Cardiac muscle cell (in vitro differentiated cells and primary cell): Measurements from ENCODE around the gene PARP11. TPM values are rescaled to one million over a fixed set of nuclear protein-coding genes. Genes with fewer than 3 reads are reported as not detected.

Experiments used
- DNase-seq, 2 donors: peaks; one replicate each; pipeline versions ENCODE4 v3.0.0 to v3.0.0-alpha.2; 2010 to 2017; ENCODE audit warnings: low read depth in 1 of 2, low spot score in 1 of 2
- H3K27ac ChIP-seq: fragments of 200-600 bp; sonication (generic); 2 replicates; pipeline ENCODE4 v1.5.1; 2016
- H3K27me3 ChIP-seq: fragments of 200-600 bp; sonication (generic); 2 replicates; pipeline ENCODE4 v1.6.0; 2016; ENCODE audit warnings: control low read depth
- H3K36me3 ChIP-seq: fragments of 200-600 bp; sonication (generic); 2 replicates; pipeline ENCODE4 v1.5.1; 2016; ENCODE audit warnings: control low read depth
- H3K4me1 ChIP-seq: fragments of 200-600 bp; sonication (generic); 2 replicates; pipeline ENCODE4 v1.8.1; 2017; ENCODE audit warnings: low read depth, mild to moderate bottlenecking, mixed run types
- H3K4me3 ChIP-seq: fragments of 200-600 bp; sonication (generic); 2 replicates; pipeline ENCODE4 v1.5.1; 2016; ENCODE audit warnings: mild to moderate bottlenecking
- H3K9me3 ChIP-seq: fragments of 200-600 bp; sonication (generic); 2 replicates; pipeline ENCODE4 v1.5.1; 2017; ENCODE audit warnings: low read depth, mild to moderate bottlenecking, control low read depth
- polyA plus RNA-seq: library from polyadenylated mRNA; unstranded; fragments of >200 nt; fragmentation: Nextera tagmentation; extraction: Ambion mirVana; gene quantifications from 2 replicates; pipeline ENCODE4 v1.2.1, GENCODE V29; 2016
- total RNA-seq: library from RNA; depleted of rRNA; stranded (reverse); fragments of >200 nt; gene quantifications from 2 replicates; pipeline ENCODE4 v1.2.3, GENCODE V29; 2016
- TF ChIP-seq, protein P1 (sequence below): IDR thresholded peaks from 2 replicates; pipeline ENCODE4 v1.5.1; 2012; ENCODE audit warnings: low read depth, mild to moderate bottlenecking, low read length

The PARP11 gene
- total and polyA plus RNA-seq, 2 experiments from 2014 or later = 2.5 to 5.7 TPM

DNA sequence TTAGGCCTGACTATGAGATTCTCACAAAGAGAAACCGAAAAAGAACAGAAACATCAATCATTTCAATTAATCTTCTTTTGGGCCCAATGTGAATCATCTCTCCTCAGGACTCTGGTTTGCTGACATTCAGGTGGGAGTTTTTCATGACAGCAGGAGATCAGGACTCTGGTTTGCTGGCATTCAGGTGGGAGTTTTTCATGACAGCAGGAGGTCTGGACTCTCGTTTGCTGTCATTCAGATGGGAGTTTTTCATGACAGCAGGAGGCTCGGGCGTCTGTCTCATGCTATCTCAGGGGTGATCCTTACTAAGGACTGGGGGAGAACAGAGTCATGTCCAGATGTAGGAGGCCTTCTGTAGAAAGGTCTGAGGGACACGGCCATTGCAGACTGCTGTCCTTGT lies 40.1 kb upstream of the PARP11 start:
- TF ChIP-seq, protein P1, sequence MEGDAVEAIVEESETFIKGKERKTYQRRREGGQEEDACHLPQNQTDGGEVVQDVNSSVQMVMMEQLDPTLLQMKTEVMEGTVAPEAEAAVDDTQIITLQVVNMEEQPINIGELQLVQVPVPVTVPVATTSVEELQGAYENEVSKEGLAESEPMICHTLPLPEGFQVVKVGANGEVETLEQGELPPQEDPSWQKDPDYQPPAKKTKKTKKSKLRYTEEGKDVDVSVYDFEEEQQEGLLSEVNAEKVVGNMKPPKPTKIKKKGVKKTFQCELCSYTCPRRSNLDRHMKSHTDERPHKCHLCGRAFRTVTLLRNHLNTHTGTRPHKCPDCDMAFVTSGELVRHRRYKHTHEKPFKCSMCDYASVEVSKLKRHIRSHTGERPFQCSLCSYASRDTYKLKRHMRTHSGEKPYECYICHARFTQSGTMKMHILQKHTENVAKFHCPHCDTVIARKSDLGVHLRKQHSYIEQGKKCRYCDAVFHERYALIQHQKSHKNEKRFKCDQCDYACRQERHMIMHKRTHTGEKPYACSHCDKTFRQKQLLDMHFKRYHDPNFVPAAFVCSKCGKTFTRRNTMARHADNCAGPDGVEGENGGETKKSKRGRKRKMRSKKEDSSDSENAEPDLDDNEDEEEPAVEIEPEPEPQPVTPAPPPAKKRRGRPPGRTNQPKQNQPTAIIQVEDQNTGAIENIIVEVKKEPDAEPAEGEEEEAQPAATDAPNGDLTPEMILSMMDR = no peak
- Histone ChIP-seq H3K36me3 (no peaks in the 10 kb centered on the region), H3K9me3 (no peaks in the 10 kb centered on the region), H3K4me1 (no peaks in the 10 kb centered on the region), H3K27me3 (no peaks in the 10 kb centered on the region), H3K4me3 (no peak overlapping the region), H3K27ac (no peak overlapping the region)
- no peak for DNase-seq

DNA sequence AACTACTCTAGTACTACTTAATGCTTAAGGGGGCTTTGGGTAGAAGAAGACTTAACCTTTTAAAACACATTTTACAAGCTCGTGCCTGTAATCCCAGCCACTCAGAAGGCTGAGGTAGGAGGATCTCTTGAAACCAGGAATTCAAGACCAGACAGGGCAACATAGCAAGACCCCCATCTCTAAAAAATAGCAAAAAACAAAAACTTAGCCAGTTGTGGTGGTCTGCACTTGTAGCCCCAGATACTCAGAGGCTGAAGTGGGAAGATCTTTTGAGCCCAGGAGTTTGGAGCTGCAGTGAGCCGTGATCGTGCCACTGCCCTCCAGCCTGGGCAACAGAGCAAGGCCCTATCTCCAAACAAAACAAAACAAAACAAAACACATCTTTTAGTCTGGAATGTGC lies 39.7 kb upstream of the PARP11 start:
- H3K4me1 ChIP-seq = no peaks in the 10 kb centered on the region
- no peak overlapping the region for H3K27ac ChIP-seq
- TF ChIP-seq, protein P1 = no peak
- H3K27me3 ChIP-seq = no peaks in the 10 kb centered on the region
- no peak overlapping the region for H3K4me3 ChIP-seq
- no peak for DNase-seq
- H3K36me3 ChIP-seq = no peaks in the 10 kb centered on the region
- H3K9me3 ChIP-seq = no peaks in the 10 kb centered on the region

DNA sequence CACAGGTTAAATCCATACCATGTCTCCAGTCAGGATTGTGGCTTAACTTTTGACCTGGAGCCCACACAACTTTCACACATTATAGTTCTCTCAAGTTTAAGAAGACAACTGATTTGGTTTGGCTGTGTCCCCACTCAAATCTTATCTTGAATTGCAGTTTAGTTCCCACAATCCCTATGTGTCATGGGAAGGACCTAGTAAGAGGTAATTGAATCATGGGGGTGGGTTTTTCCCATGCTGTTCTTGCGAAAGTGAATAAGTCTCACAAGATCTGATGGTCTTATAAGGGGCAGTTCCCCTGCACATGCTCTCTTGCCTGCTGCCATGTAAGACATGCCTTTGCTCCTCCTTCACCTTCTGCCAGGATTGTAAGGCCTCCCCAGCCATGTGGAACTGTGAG lies 38.2 kb upstream of the PARP11 start:
- Histone ChIP-seq H3K27me3 (no peaks in the 10 kb centered on the region), H3K27ac (no peak overlapping the region), H3K4me3 (no peak overlapping the region), H3K9me3 (no peaks in the 10 kb centered on the region), H3K4me1 (no peaks in the 10 kb centered on the region), H3K36me3 (no peaks in the 10 kb centered on the region)
- TF ChIP-seq, protein P1 = no peak
- DNase-seq = no peak

DNA sequence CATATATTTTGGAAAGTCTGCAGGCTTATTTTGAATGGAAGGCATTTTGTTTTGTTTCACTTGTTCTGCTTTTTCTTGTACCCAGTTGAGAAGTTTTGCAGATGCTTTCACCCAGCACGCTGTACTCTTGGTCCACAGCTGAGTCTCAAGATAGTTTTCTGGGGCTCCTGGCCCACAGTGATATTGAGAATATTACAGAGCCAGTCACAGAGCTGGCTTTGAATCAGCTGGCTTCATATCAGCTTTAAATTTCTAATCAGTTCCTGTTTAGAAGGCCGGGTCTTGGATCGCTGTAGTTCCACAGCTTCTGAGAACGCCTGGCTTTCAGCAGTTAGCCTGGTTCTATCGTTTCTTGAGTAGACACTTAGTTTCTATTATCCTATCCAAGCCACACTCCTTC lies 32.5 kb upstream of the PARP11 start:
- Histone ChIP-seq H3K27me3 (no peaks in the 10 kb centered on the region), H3K4me3 (no peak overlapping the region), H3K27ac (no peak overlapping the region), H3K4me1 (no peaks in the 10 kb centered on the region), H3K9me3 (no peaks in the 10 kb centered on the region), H3K36me3 (no peaks in the 10 kb centered on the region)
- TF ChIP-seq, protein P1 = no peak
- no peak for DNase-seq

DNA sequence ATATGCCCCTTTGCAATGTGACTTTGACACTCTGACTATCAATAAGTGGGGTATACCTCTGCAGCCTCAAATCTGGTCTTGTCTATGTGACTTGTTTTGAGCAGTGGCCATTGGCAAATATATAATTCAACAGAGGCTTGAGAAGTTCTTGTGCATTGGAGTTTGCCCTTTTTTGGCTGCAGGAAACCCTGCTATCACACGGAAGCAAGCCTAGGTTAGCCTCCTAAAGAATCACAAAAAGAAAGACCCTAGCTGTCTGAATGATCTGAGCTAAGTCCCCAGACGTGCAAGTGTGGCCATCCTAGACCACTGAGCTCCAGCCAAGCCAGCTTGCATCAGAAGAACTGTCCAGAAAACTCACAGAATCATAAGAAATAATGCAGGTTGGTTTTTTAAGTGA lies 31.8 kb upstream of the PARP11 start:
- TF ChIP-seq, protein P1 = no peak
- no peak for DNase-seq
- no peaks in the 10 kb centered on the region for H3K36me3 ChIP-seq

DNA sequence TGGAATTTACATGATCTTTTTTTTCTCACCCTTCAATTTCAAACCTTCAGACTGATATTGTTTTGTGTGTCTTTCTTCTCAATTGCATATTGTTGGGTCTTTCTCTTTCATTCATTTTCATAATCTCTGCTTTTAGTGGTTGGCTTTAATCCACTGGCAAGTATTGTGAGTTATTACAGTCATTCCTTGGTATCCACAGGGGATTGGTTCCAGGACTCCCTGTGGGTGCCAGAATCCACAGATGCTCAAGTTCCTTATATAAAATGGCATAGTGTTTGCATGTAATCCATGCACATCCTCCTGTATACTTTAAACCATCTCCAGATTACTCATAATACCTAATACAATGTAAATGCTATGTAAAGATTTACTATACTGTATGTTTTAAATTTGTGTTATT lies 29.7 kb upstream of the PARP11 start:
- Histone ChIP-seq H3K36me3 (no peaks in the 10 kb centered on the region), H3K9me3 (no peaks in the 10 kb centered on the region), H3K27me3 (no peaks in the 10 kb centered on the region), H3K27ac (no peak overlapping the region), H3K4me3 (no peak overlapping the region), H3K4me1 (no peaks in the 10 kb centered on the region)
- DNase-seq = no peak
- TF ChIP-seq, protein P1 = no peak

More for the DNA sequence above, 31.8 kb upstream of the PARP11 start:
- no peak overlapping the region for H3K27ac ChIP-seq
- H3K27me3 ChIP-seq = no peaks in the 10 kb centered on the region
- H3K9me3 ChIP-seq = no peaks in the 10 kb centered on the region
- no peaks in the 10 kb centered on the region for H3K4me1 ChIP-seq
- H3K4me3 ChIP-seq = no peak overlapping the region
